Measurements from ENCODE around the gene SLC30A4. TPM values are rescaled to one million over a fixed set of nuclear protein-coding genes. Genes with fewer than 3 reads are reported as not detected.

The SLC30A4 gene
- 10 to 100 TPM in 1 of 3 donors, 1 to 10 TPM in 2; 5.6 to 11.5 (median 5.9) TPM for total RNA-seq

- intact Hi-C loops (cut with DNase I; ENCODE audit: low total_unique reads): no loop called here
- TF ChIP-seq POLR2A (IDR thresholded peaks at IDR 0.05) (no peak), CTCF (IDR thresholded peaks at IDR 0.05) (peak in 1 of 3 donors; percentile 45), POLR2AphosphoS5 (IDR thresholded peaks at IDR 0.05) (no peak)
- H3K4me1 ChIP-seq: no peaks in the 10 kb centered on the region
Measured at GRCh38 chr15:45522328-45523165, at the start of gene SLC30A4. Gene SLC30A4 (minus strand): TSS chr15:45522755. CDS start chr15:45522354, 401 bp downstream.

GRCh38 chr15:45555934-45556608, 33.5 kb upstream of the SLC30A4 start:
- TF ChIP-seq POLR2A (IDR thresholded peaks at IDR 0.05) (no peak), POLR2AphosphoS5 (IDR thresholded peaks at IDR 0.05) (no peak), CTCF (IDR thresholded peaks at IDR 0.05) (no peak)
- Histone ChIP-seq H3K9me3 (no peaks in the 10 kb centered on the region), H3K36me3 (no peaks in the 10 kb centered on the region), H3K27me3 (no peaks in the 10 kb centered on the region), H3K4me1 (no peaks in the 10 kb centered on the region), H3K4me3 (no peak overlapping the region), H3K27ac (no peak overlapping the region)
- intact Hi-C loops (cut with DNase I; ENCODE audit: low total_unique reads): no loop called here
- DNase-seq (ENCODE audit: low spot score in 2 of 2): no peak

More at GRCh38 chr15:45522328-45523165, at the start of gene SLC30A4:
- DNase-seq (ENCODE audit: low spot score in 2 of 2): peak; percentile 58
- Histone ChIP-seq H3K9me3 (no peaks in the 10 kb centered on the region), H3K27ac (peak within 1 kb of the TSS; percentile 79 to 92), H3K27me3 (no peaks in the 10 kb centered on the region), H3K36me3 (no peaks in the 10 kb centered on the region), H3K4me3 (peak within 1 kb of the TSS; percentile 75 to 85 (median 80))

DNA sequence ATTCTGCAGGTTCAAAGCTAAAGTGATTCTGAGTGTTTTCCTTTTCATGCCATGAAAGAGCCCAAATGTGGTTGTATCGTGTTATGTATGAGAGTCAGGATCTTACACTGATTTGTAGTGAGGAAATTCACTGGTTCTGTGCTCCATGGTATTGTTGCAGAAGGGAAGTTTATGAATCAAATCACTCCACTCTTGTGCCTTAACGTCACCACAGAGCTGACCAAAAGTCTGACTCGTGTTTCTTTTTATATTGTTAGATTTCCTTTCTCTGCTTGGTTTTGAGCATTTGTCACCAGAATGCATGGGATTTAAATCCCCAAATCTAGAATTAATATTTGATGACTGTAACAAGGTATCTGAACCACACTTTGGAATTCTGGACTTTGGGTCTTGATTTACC, 29.1 kb upstream of the SLC30A4 start:
- Histone ChIP-seq H3K27me3 (no peaks in the 10 kb centered on the region), H3K4me3 (no peak overlapping the region), H3K27ac (no peak overlapping the region), H3K9me3 (no peaks in the 10 kb centered on the region), H3K4me1 (no peaks in the 10 kb centered on the region), H3K36me3 (no peaks in the 10 kb centered on the region)
- TF ChIP-seq CTCF (IDR thresholded peaks at IDR 0.05): no peak
- TF ChIP-seq POLR2AphosphoS5 (IDR thresholded peaks at IDR 0.05): no peak
- no peak for TF ChIP-seq POLR2A (IDR thresholded peaks at IDR 0.05)
- intact Hi-C loops (cut with DNase I; ENCODE audit: low total_unique reads): no loop called here
- DNase-seq (ENCODE audit: low spot score in 2 of 2): no peak

DNA sequence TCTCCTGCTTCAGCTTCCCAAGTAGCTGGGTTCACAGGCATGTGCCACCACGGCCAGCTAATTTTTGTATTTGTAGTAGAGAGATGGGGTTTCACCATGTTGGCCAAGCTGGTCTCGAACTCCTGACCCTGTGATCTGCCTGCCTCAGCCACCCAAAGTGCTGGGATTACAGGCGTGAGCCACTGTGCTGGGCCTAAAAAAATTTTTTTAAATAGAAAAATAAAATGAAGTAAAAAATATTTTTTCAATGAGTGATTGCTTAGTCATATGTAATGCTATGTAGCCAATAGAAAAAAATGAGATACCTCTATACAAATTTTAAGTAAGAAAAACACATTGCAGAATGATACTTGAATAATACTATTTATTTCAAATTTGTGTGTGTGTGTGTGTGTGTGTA, 27.9 kb upstream of the SLC30A4 start:
- H3K27me3 ChIP-seq: no peaks in the 10 kb centered on the region
- no peaks in the 10 kb centered on the region for H3K36me3 ChIP-seq
- no peak overlapping the region for H3K27ac ChIP-seq
- TF ChIP-seq CTCF (IDR thresholded peaks at IDR 0.05) (no peak), POLR2A (IDR thresholded peaks at IDR 0.05) (no peak), POLR2AphosphoS5 (IDR thresholded peaks at IDR 0.05) (no peak)
- no peak overlapping the region for H3K4me3 ChIP-seq
- no peaks in the 10 kb centered on the region for H3K9me3 ChIP-seq
- DNase-seq (ENCODE audit: low spot score in 2 of 2): no peak
- no peaks in the 10 kb centered on the region for H3K4me1 ChIP-seq
- intact Hi-C loops (cut with DNase I; ENCODE audit: low total_unique reads): no loop called here
